IgD-negative memory B cell (primary cell): ENCODE measurements around the gene PAOX. TPM values are rescaled to one million over a fixed set of nuclear protein-coding genes. Genes with fewer than 3 reads are reported as not detected.

ENCODE experiments used
- H3K27ac Mint-ChIP-seq, 3 donors: one replicate each; pipeline ENCODE4 v1.8.0; 2020 to 2022; ENCODE audit warnings: mild to moderate bottlenecking in 3 of 3, mixed read lengths in 3 of 3, moderate library complexity in 1 of 3
- H3K27me3 Mint-ChIP-seq: one replicate; pipeline ENCODE4 v1.8.0; 2021; ENCODE audit warnings: mixed read lengths
- H3K36me3 Mint-ChIP-seq: one replicate; pipeline ENCODE4 v1.8.0; 2020; ENCODE audit warnings: mild to moderate bottlenecking, mixed read lengths
- H3K4me1 Mint-ChIP-seq, 3 donors: one replicate each; pipeline ENCODE4 v1.8.0; 2020 to 2022; ENCODE audit warnings: mixed read lengths in 3 of 3, mild to moderate bottlenecking in 1 of 3
- H3K4me3 Mint-ChIP-seq, 4 donors: one replicate each; pipeline ENCODE4 v1.8.0; 2020 to 2022; ENCODE audit warnings: mild to moderate bottlenecking in 4 of 4, mixed read lengths in 4 of 4, moderate library complexity in 3 of 4
- H3K9me3 Mint-ChIP-seq, 3 donors: one replicate each; pipeline ENCODE4 v1.8.0; 2020 to 2021; ENCODE audit warnings: mixed read lengths in 3 of 3, mild to moderate bottlenecking in 1 of 3
- polyA plus RNA-seq: library from polyadenylated mRNA; unstranded; fragments of 300-500 nt; fragmentation: Illumina TruSeq; gene quantifications from one replicate; pipeline ENCODE4 v1.2.3, GENCODE V29; 2021

PAOX gene
- polyA plus RNA-seq, 1 donor from 2014 or later = 55.4 TPM

DNA sequence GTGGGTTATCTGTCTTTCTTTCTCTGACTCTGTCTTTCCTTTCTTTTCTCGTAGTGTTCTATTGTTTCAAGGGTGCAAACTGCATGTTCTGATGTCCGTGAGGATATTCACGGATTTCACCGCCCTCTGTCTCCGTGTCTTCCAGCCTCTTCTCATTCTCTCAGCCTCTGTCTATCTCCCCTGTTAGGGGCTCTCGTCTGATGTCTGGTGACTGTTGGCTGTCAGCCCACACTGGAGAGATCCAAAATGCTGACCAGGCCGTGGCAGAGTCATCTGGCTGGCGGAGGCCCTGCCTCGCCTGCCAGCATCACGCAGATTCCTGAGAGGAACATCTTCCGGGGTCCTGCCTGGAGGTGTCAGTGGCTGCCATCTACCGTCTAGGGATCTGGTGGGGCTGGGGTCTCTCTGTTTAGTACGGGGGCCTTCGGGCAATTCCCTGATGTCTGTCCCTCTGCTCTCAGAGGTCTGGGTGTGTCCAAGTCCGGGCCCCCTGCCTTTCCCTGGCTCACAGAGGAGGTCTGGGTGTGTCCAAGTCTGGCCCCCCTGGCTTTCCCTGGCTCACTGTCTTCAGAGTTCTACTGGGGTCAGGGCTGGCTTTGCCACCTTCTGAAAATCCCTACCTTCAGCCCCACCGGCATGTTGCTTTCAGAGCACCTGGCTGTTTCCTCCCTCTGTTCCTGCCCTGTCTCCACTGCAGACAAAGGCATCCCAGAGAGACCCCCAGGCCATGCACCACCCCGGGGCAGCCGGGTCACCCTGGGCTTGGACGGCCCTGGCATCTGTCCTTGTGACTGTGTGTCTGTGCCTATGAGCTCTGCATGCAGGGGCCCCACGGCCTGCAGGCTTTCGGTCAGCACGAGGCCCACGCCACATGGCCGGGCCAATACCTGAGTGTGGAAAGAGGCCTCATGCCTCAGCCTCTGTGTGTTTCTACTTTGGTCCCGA, 60.7 kb downstream of the PAOX start:
- peaks cover 6% of the 10 kb centered on the region for H3K27me3 Mint-ChIP-seq

GRCh38 chr10:133440633-133441285, 61.7 kb downstream of the PAOX start:
- H3K4me3 Mint-ChIP-seq = no peak overlapping the region
- no peaks in the 10 kb centered on the region for H3K36me3 Mint-ChIP-seq
- H3K27ac Mint-ChIP-seq = no peak overlapping the region
- H3K4me1 Mint-ChIP-seq = peaks cover 0 to 7% (median 0%) of the 10 kb centered on the region in 3 donors
- peaks cover 0 to 6% (median 0%) of the 10 kb centered on the region in 3 donors for H3K9me3 Mint-ChIP-seq
- peaks cover 6% of the 10 kb centered on the region for H3K27me3 Mint-ChIP-seq

More for the DNA sequence above, 60.7 kb downstream of the PAOX start:
- H3K4me3 Mint-ChIP-seq = no peak overlapping the region
- peaks cover 0 to 7% (median 0%) of the 10 kb centered on the region in 3 donors for H3K4me1 Mint-ChIP-seq
- H3K36me3 Mint-ChIP-seq = no peaks in the 10 kb centered on the region
- H3K27ac Mint-ChIP-seq = peak overlapping the region in 1 of 3 donors; percentile 39
- peaks cover 0 to 2% (median 0%) of the 10 kb centered on the region in 3 donors for H3K9me3 Mint-ChIP-seq

Other genes with a start within 250 kb of the PAOX start
- gene KNDC1, start 219.0 kb upstream of the PAOX start, polyA plus RNA-seq = 0.05 TPM
- not detected for gene UTF1, start 149.0 kb upstream of the PAOX start, polyA plus RNA-seq
- gene VENTX, start 141.4 kb upstream of the PAOX start, polyA plus RNA-seq = not detected
- gene ADAM8, start 102.4 kb upstream of the PAOX start, polyA plus RNA-seq = 70.9 TPM
- 32.1 TPM for gene TUBGCP2, start 70.4 kb upstream of the PAOX start, polyA plus RNA-seq
- 107 TPM for gene ZNF511, start 70.3 kb upstream of the PAOX start, polyA plus RNA-seq
- not detected for gene CALY, start 42.4 kb upstream of the PAOX start, polyA plus RNA-seq
- gene PRAP1, start 31.9 kb upstream of the PAOX start, polyA plus RNA-seq = not detected
- 37.1 TPM for gene FUOM, start 21.2 kb upstream of the PAOX start, polyA plus RNA-seq
- gene ECHS1, start 5.9 kb upstream of the PAOX start, polyA plus RNA-seq = 117 TPM
- gene MTG1, start 14.9 kb downstream of the PAOX start, polyA plus RNA-seq = 51.8 TPM
- 0.40 TPM for gene SPRN, start 45.4 kb downstream of the PAOX start, polyA plus RNA-seq
- gene SCART1, start 74.7 kb downstream of the PAOX start, polyA plus RNA-seq = not detected
- not detected for gene CYP2E1, start 148.1 kb downstream of the PAOX start, polyA plus RNA-seq
- not detected for gene SYCE1, start 186.3 kb downstream of the PAOX start, polyA plus RNA-seq
- not detected for gene FRG2B, start 247.5 kb downstream of the PAOX start, polyA plus RNA-seq